HepG2 (cell line): ENCODE results near the gene SPINDOC. TPM values are rescaled to one million over a fixed set of nuclear protein-coding genes. Genes with fewer than 3 reads are reported as not detected.

Experiments
- AKAP8 ChIP-seq: sonication (generic); formaldehyde crosslinking; IDR thresholded peaks from 2 replicates; pipeline ENCODE4 v1.5.1; 2020; ENCODE audit warnings: mild to moderate bottlenecking, missing genetic modification reagents
- ATF1 ChIP-seq: IDR thresholded peaks from 2 replicates; pipeline ENCODE4 v1.6.1; 2016; ENCODE audit warnings: mild to moderate bottlenecking, control low read depth
- ATF3 ChIP-seq: sonication (generic); formaldehyde crosslinking; IDR thresholded peaks from 2 replicates; pipeline ENCODE4 v1.4.0; 2020; ENCODE audit warnings: missing genetic modification reagents
- ATF7 ChIP-seq, 2 experiments: fragments of 450-650 bp in 1 of 2; sonication (generic) in 1 of 2; formaldehyde crosslinking in 1 of 2; IDR thresholded peaks; 2 replicates each; pipeline versions ENCODE4 v1.4.0 to v1.6.1; 2016 to 2020; ENCODE audit warnings: antibody characterized with exemption in 1 of 2, mild to moderate bottlenecking in 1 of 2, missing genetic modification reagents in 1 of 2
- FOXJ3 ChIP-seq: sonication (generic); formaldehyde crosslinking; IDR thresholded peaks from 2 replicates; pipeline ENCODE4 v1.4.0; 2020; ENCODE audit warnings: missing genetic modification reagents, mild to moderate bottlenecking, borderline replicate concordance
- GATAD2A ChIP-seq: IDR thresholded peaks from 2 replicates; pipeline ENCODE4 v1.6.1; 2016
- GFI1 ChIP-seq: sonication (generic); formaldehyde crosslinking; IDR thresholded peaks from 2 replicates; pipeline ENCODE4 v1.5.0; 2020; ENCODE audit warnings: missing genetic modification reagents, mild to moderate bottlenecking, borderline replicate concordance
- GPN1 ChIP-seq: sonication (generic); formaldehyde crosslinking; IDR thresholded peaks from 2 replicates; pipeline ENCODE4 v1.5.1; 2020; ENCODE audit warnings: missing genetic modification reagents, borderline replicate concordance
- HDAC6 ChIP-seq: fragments of 200-600 bp; sonication (generic); IDR thresholded peaks from 2 replicates; pipeline ENCODE4 v1.7.0; 2017; ENCODE audit warnings: mild to moderate bottlenecking, antibody characterized with exemption, low read length, low read depth
- HNF4A ChIP-seq: sonication (generic); formaldehyde crosslinking; IDR thresholded peaks from 2 replicates; pipeline ENCODE4 v1.4.0; 2020; ENCODE audit warnings: missing genetic modification reagents
- MYPOP ChIP-seq: sonication (generic); formaldehyde crosslinking; IDR thresholded peaks from 2 replicates; pipeline ENCODE4 v1.8.1; 2023; ENCODE audit warnings: mild to moderate bottlenecking, moderate library complexity, missing genetic modification reagents
- NFIC ChIP-seq: IDR thresholded peaks from 2 replicates; pipeline ENCODE4 v1.6.1; 2012; ENCODE audit warnings: mild to moderate bottlenecking, low read length, inconsistent platforms
- PRDM10 ChIP-seq: sonication (generic); formaldehyde crosslinking; IDR thresholded peaks from 2 replicates; pipeline ENCODE4 v1.4.0; 2020; ENCODE audit warnings: low read depth, missing genetic modification reagents
- THYN1 ChIP-seq: sonication (generic); formaldehyde crosslinking; IDR thresholded peaks from 2 replicates; pipeline ENCODE4 v1.8.1; 2023; ENCODE audit warnings: low read depth, mild to moderate bottlenecking, moderate library complexity, missing genetic modification reagents, borderline replicate concordance
- YEATS4 ChIP-seq: sonication (generic); formaldehyde crosslinking; IDR thresholded peaks from 2 replicates; pipeline ENCODE4 v1.4.0; 2020; ENCODE audit warnings: missing genetic modification reagents, borderline replicate concordance
- ZNF260 ChIP-seq: sonication (generic); formaldehyde crosslinking; IDR thresholded peaks from 2 replicates; pipeline ENCODE4 v1.4.0; 2020; ENCODE audit warnings: missing genetic modification reagents, low read depth, mild to moderate bottlenecking, borderline replicate concordance
- ZNF577 ChIP-seq: sonication (generic); formaldehyde crosslinking; IDR thresholded peaks from 2 replicates; pipeline ENCODE4 v1.4.0; 2020; ENCODE audit warnings: mild to moderate bottlenecking, low read depth, missing genetic modification reagents, borderline replicate concordance
- ZNF687 ChIP-seq: sonication (generic); formaldehyde crosslinking; IDR thresholded peaks from 2 replicates; pipeline ENCODE4 v1.5.1; 2020; ENCODE audit warnings: mild to moderate bottlenecking, missing genetic modification reagents, moderate library complexity
- polyA plus RNA-seq, 8 experiments: library from polyadenylated mRNA; depleted of rRNA in 3 of 8; stranded (reverse) in 7 of 8; unstranded in 1 of 8; fragments of >200 nt; fragmentation: Illumina TruSeq in 4 of 8; extraction: Trizol in 4 of 8; gene quantifications; 2 replicates each; pipeline versions ENCODE4 v1.2.1 to v1.2.3, GENCODE V29; 2011 to 2016; ENCODE audit warnings: low read depth in 4 of 8, missing spikeins in 1 of 8, mixed read lengths in 1 of 8; ENCODE audit not compliant: insufficient read depth in 1 of 8
- total RNA-seq, 5 experiments: library from RNA; depleted of rRNA; stranded (reverse); fragments of >200 nt; fragmentation: Illumina TruSeq; extraction: Trizol; gene quantifications; 2 replicates each; pipeline ENCODE4 v1.2.3, GENCODE V29; 2016; ENCODE audit warnings: low read depth in 1 of 5
- TF ChIP-seq, protein P1 (sequence below): sonication (generic); formaldehyde crosslinking; IDR thresholded peaks from 2 replicates; pipeline ENCODE4 v1.4.0; 2020; ENCODE audit warnings: missing genetic modification reagents

The SPINDOC gene
- total and polyA plus RNA-seq, 2 of the 13 experiments (the other 11 are each of a cell fraction or from before 2014, with no cell fraction given): 21.4 to 29.9 TPM

- no peak for TF ChIP-seq PRDM10 (CRISPR knock-in tag)
- TF ChIP-seq GFI1 (CRISPR knock-in tag): no peak
- peak; percentile 82 for TF ChIP-seq HNF4A (CRISPR knock-in tag)
- TF ChIP-seq THYN1: no peak
- no peak for TF ChIP-seq ZNF260
- no peak for TF ChIP-seq FOXJ3 (CRISPR knock-in tag)
- TF ChIP-seq HDAC6: no peak
- TF ChIP-seq ATF7 (IDR thresholded peaks at IDR 0.05): no peak
- no peak for TF ChIP-seq ATF7 (CRISPR knock-in tag; IDR thresholded peaks at IDR 0.05)
- no peak for TF ChIP-seq GPN1 (CRISPR knock-in tag)
- no peak for TF ChIP-seq NFIC
- TF ChIP-seq ATF1 (CRISPR knock-in tag): no peak
- peak; percentile 76 for TF ChIP-seq GATAD2A (CRISPR knock-in tag)
- no peak for TF ChIP-seq MYPOP
- TF ChIP-seq ATF3 (CRISPR knock-in tag): no peak
- no peak for TF ChIP-seq ZNF577 (CRISPR knock-in tag)
- TF ChIP-seq, protein P1, sequence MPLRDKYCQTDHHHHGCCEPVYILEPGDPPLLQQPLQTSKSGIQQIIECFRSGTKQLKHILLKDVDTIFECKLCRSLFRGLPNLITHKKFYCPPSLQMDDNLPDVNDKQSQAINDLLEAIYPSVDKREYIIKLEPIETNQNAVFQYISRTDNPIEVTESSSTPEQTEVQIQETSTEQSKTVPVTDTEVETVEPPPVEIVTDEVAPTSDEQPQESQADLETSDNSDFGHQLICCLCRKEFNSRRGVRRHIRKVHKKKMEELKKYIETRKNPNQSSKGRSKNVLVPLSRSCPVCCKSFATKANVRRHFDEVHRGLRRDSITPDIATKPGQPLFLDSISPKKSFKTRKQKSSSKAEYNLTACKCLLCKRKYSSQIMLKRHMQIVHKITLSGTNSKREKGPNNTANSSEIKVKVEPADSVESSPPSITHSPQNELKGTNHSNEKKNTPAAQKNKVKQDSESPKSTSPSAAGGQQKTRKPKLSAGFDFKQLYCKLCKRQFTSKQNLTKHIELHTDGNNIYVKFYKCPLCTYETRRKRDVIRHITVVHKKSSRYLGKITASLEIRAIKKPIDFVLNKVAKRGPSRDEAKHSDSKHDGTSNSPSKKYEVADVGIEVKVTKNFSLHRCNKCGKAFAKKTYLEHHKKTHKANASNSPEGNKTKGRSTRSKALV: no peak
- no peak for TF ChIP-seq AKAP8 (CRISPR knock-in tag)
- no peak for TF ChIP-seq YEATS4
- peak; percentile 49; the same call in 1 of the 2 replicates for TF ChIP-seq ZNF687 (CRISPR knock-in tag)
Measured at GRCh38 chr11:63862923-63863322, 49.7 kb downstream of the SPINDOC start (continued).
